Measurements from ENCODE around the gene MRPS22.

- TF ChIP-seq CTCF (IDR thresholded peaks at IDR 0.05): no peak
- TF ChIP-seq POLR2A (IDR thresholded peaks at IDR 0.05): no peak
Measured at GRCh38 chr3:139388077-139388476, 44.3 kb downstream of the MRPS22 start.

Data from testis (tissue), 2 donors.